ENCODE measurements around the gene CCNE1. TPM values are rescaled to one million over a fixed set of nuclear protein-coding genes. Genes with fewer than 3 reads are reported as not detected.

CCNE1 gene
- total and polyA plus RNA-seq, 2 of the 13 experiments (the other 11 are each of a cell fraction or from before 2014, with no cell fraction given): 16.0 to 50.6 TPM

DNA sequence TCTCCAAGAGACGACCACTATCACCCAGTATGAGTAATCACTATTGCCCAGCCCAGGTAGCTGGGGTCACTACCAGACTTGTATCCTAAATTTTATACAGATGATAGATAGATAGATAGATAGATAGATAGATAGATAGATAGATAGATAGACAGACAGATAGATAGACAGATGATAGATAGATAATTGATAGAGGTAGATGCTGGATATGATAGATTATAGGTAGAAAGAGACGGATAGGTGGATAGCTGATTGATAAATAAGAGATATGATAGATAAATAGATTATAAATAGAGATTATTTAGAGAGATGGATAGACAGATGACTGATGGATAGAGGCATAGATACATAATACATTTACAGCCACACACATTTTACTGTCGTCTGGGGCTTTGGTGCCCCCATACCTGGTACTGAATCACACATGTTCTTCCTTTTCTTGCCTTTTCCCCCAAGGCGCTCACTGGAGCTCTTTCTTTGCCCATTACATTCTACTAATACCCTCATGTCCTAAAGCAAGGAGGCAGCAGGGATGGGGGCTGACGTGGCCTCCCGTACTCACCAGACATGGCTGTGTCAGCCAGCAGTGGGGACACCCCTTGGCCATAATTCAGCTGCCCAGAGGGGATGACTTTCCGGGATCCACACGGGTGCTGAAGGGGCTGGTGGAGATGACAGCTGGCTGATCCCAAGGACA is 44.6 kb upstream of the CCNE1 start:
- Histone ChIP-seq H3K79me2 (ENCODE audit: insufficient read depth, low read length) (no peaks in the 10 kb centered on the region), H2AFZ (ENCODE audit: low read length) (no peak overlapping the region), H3K4me3 (replicated peaks in 1 of 3; ENCODE audit: insufficient read depth in 1 of 3, low read depth in 2 of 3, low read length in 3 of 3) (no peak overlapping the region), H3K27me3 (ENCODE audit: control insufficient read depth in 1 of 2, insufficient read depth in 2 of 2, low read length in 2 of 2) (peaks cover 0 to 21% of the 10 kb centered on the region in 2 experiments; a peak in 3 of 5 replicates), H3K27ac (ENCODE audit: extremely low read length, insufficient read depth, low read length) (no peak overlapping the region), H4K20me1 (ENCODE audit: insufficient read depth, low read length) (no peaks in the 10 kb centered on the region), H3K36me3 (replicated peaks in 1 of 2; ENCODE audit: control insufficient read depth in 1 of 2, insufficient read depth in 2 of 2, low read length in 2 of 2) (no peaks in the 10 kb centered on the region), H3K9ac (ENCODE audit: insufficient read depth, low read depth, low read length) (no peak overlapping the region), H3K4me1 (ENCODE audit: insufficient read depth, low read length) (no peaks in the 10 kb centered on the region), H3K9me3 (ENCODE audit: low read length) (no peaks in the 10 kb centered on the region), H3K4me2 (ENCODE audit: low read depth, low read length) (no peak overlapping the region)
- in situ Hi-C loops (cut with HindIII; ENCODE audit: extremely low pct_ligation_motif_present, low pct_unique_long_range_greater_than_20kb) (no loop called here), intact Hi-C loops (cut with micrococcal nuclease; ENCODE audit: unreplicated experiment) (no loop called here)
- 19% methylated on average over 6 of the region's 8 CpGs for WGBS (ENCODE audit: low lambda C conversion rate)
- ATAC-seq (no peak), FAIRE-seq (no peak), DNase-seq (ENCODE audit: low spot score) (no peak)
- TF ChIP-seq AHR (CRISPR knock-in tag; IDR thresholded peaks at IDR 0.05): no peak
- POLR2A ChIA-PET: no interaction called here
- no TSS peak for BruUV-seq (replicated peaks)
- CTCF ChIA-PET (ENCODE audit: low intra/inter-chr PET ratio, low total read pairs): no interaction called here

DNA sequence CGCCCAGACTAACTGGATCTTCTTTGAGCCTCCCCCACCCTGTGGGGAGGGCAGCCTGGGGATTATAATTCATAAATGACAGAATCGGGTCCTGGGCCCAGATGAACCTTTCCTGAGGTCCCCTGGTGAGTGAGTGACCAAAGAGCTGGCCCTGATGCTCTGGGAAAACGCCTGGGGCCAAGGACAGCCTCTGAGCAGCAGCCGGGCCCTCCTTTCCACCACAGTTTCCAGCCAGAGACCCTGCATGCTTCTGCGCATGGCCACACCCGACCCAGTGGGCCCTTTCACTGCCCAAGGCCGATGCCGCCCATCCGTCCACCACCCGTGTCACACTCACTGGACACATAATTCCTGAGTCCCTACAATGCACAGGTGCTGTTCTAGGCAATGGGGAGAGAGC is 43.6 kb upstream of the CCNE1 start:
- Histone ChIP-seq H2AFZ (ENCODE audit: low read length) (no peak overlapping the region), H3K36me3 (replicated peaks in 1 of 2; ENCODE audit: control insufficient read depth in 1 of 2, insufficient read depth in 2 of 2, low read length in 2 of 2) (no peaks in the 10 kb centered on the region), H3K9me3 (ENCODE audit: low read length) (no peaks in the 10 kb centered on the region), H3K27me3 (ENCODE audit: control insufficient read depth in 1 of 2, insufficient read depth in 2 of 2, low read length in 2 of 2) (peaks cover 2 to 24% of the 10 kb centered on the region in 2 experiments; a peak in 4 of 5 replicates), H3K4me2 (ENCODE audit: low read depth, low read length) (no peak overlapping the region), H3K4me3 (replicated peaks in 1 of 3; ENCODE audit: insufficient read depth in 1 of 3, low read depth in 2 of 3, low read length in 3 of 3) (no peak overlapping the region), H4K20me1 (ENCODE audit: insufficient read depth, low read length) (no peaks in the 10 kb centered on the region), H3K4me1 (ENCODE audit: insufficient read depth, low read length) (no peaks in the 10 kb centered on the region), H3K9ac (ENCODE audit: insufficient read depth, low read depth, low read length) (no peak overlapping the region), H3K27ac (ENCODE audit: extremely low read length, insufficient read depth, low read length) (no peak overlapping the region), H3K79me2 (ENCODE audit: insufficient read depth, low read length) (no peaks in the 10 kb centered on the region)
- POLR2A ChIA-PET: no interaction called here
- FAIRE-seq (no peak), DNase-seq (ENCODE audit: low spot score) (no peak), ATAC-seq (no peak)
- intact Hi-C loops (cut with micrococcal nuclease; ENCODE audit: unreplicated experiment) (no loop called here), in situ Hi-C loops (cut with HindIII; ENCODE audit: extremely low pct_ligation_motif_present, low pct_unique_long_range_greater_than_20kb) (no loop called here)
- CTCF ChIA-PET (ENCODE audit: low intra/inter-chr PET ratio, low total read pairs): no interaction called here
- BruUV-seq (replicated peaks): no TSS peak
- TF ChIP-seq RFX3 (CRISPR knock-in tag; IDR thresholded peaks at IDR 0.05) (no peak), ZNF30 (CRISPR knock-in tag; IDR thresholded peaks at IDR 0.05) (no peak), ZNF841 (CRISPR knock-in tag; IDR thresholded peaks at IDR 0.05; ENCODE audit: borderline replicate concordance) (no peak), ZNF343 (CRISPR knock-in tag; IDR thresholded peaks at IDR 0.05) (no peak)
- TF ChIP-seq, protein P1, sequence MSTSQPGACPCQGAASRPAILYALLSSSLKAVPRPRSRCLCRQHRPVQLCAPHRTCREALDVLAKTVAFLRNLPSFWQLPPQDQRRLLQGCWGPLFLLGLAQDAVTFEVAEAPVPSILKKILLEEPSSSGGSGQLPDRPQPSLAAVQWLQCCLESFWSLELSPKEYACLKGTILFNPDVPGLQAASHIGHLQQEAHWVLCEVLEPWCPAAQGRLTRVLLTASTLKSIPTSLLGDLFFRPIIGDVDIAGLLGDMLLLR (CRISPR knock-in tag; IDR thresholded peaks at IDR 0.05): no peak
- 42% methylated on average over 9 of the region's 10 CpGs for WGBS (ENCODE audit: low lambda C conversion rate)
